ENCODE measurements around the gene RBM34. TPM values are rescaled to one million over a fixed set of nuclear protein-coding genes. Genes with fewer than 3 reads are reported as not detected.
"Not testable (repeated sequence)": the region's sequence is repeated elsewhere in the genome, so short reads cannot be mapped to it uniquely, and the experiment has no call there.

Gene RBM34
- total RNA-seq, 1 donor from 2014 or later: 52.2 TPM

- H3K27me3 Mint-ChIP-seq (ENCODE audit: unreplicated experiment): peaks cover 11% of the 10 kb centered on the region
- not testable (repeated sequence) for H3K27ac Mint-ChIP-seq (ENCODE audit: unreplicated experiment); DNase-seq (ENCODE audit: low spot score); H3K4me3 Mint-ChIP-seq (ENCODE audit: unreplicated experiment); H3K9me3 Mint-ChIP-seq (ENCODE audit: unreplicated experiment); H3K36me3 Mint-ChIP-seq (ENCODE audit: low read depth, unreplicated experiment)
- peaks cover 20% of the 10 kb centered on the region for H3K4me1 Mint-ChIP-seq (ENCODE audit: unreplicated experiment)
Observed at GRCh38 chr1:235091319-235092044, 69.6 kb downstream of the RBM34 start.

- Mint-ChIP-seq H3K4me1 (ENCODE audit: unreplicated experiment) (peaks cover 15% of the 10 kb centered on the region), H3K4me3 (ENCODE audit: unreplicated experiment) (peak overlapping the region; percentile 73), H3K27me3 (ENCODE audit: unreplicated experiment) (peaks cover 11% of the 10 kb centered on the region), H3K27ac (ENCODE audit: unreplicated experiment) (peak overlapping the region; percentile 44), H3K36me3 (ENCODE audit: low read depth, unreplicated experiment) (no peaks in the 10 kb centered on the region), H3K9me3 (ENCODE audit: unreplicated experiment) (no peaks in the 10 kb centered on the region)
- DNase-seq (ENCODE audit: low spot score): peak; percentile 34
- TF ChIP-seq, protein P1, sequence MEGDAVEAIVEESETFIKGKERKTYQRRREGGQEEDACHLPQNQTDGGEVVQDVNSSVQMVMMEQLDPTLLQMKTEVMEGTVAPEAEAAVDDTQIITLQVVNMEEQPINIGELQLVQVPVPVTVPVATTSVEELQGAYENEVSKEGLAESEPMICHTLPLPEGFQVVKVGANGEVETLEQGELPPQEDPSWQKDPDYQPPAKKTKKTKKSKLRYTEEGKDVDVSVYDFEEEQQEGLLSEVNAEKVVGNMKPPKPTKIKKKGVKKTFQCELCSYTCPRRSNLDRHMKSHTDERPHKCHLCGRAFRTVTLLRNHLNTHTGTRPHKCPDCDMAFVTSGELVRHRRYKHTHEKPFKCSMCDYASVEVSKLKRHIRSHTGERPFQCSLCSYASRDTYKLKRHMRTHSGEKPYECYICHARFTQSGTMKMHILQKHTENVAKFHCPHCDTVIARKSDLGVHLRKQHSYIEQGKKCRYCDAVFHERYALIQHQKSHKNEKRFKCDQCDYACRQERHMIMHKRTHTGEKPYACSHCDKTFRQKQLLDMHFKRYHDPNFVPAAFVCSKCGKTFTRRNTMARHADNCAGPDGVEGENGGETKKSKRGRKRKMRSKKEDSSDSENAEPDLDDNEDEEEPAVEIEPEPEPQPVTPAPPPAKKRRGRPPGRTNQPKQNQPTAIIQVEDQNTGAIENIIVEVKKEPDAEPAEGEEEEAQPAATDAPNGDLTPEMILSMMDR (IDR thresholded peaks at IDR 0.05; ENCODE audit: unreplicated experiment): no peak
Observed at GRCh38 chr1:235090406-235091069, 70.5 kb downstream of the RBM34 start.

GRCh38 chr1:235088907-235089306, 72.1 kb downstream of the RBM34 start:
- Mint-ChIP-seq H3K36me3 (ENCODE audit: low read depth, unreplicated experiment) (no peaks in the 10 kb centered on the region), H3K27ac (ENCODE audit: unreplicated experiment) (no peak overlapping the region), H3K9me3 (ENCODE audit: unreplicated experiment) (no peaks in the 10 kb centered on the region), H3K4me1 (ENCODE audit: unreplicated experiment) (peaks cover 17% of the 10 kb centered on the region), H3K4me3 (ENCODE audit: unreplicated experiment) (no peak overlapping the region), H3K27me3 (ENCODE audit: unreplicated experiment) (peaks cover 7% of the 10 kb centered on the region)
- TF ChIP-seq, protein P1 (IDR thresholded peaks at IDR 0.05; ENCODE audit: unreplicated experiment): no peak
- DNase-seq (ENCODE audit: low spot score): no peak

DNA sequence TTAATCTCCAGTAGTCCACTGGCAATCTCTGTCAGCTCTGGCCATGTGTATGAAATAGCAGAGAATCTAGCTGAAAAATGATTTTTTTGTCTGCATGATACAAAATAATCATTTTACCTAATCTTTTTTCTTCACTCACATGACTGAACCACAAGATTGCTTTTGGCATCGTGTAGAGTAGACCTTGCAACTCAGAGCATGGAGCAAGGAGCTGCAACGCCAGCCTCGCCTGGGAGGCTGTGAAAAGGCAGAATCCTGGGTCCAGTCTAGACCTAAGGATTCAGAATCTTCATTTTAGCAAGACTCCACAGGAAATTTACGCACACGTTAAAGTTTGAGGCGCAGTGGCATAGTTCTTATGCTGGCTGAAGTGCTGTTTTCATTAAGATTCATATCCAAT, 72.6 kb downstream of the RBM34 start:
- H3K27me3 Mint-ChIP-seq (ENCODE audit: unreplicated experiment): peaks cover 3% of the 10 kb centered on the region
- TF ChIP-seq, protein P1 (IDR thresholded peaks at IDR 0.05; ENCODE audit: unreplicated experiment): no peak

DNA sequence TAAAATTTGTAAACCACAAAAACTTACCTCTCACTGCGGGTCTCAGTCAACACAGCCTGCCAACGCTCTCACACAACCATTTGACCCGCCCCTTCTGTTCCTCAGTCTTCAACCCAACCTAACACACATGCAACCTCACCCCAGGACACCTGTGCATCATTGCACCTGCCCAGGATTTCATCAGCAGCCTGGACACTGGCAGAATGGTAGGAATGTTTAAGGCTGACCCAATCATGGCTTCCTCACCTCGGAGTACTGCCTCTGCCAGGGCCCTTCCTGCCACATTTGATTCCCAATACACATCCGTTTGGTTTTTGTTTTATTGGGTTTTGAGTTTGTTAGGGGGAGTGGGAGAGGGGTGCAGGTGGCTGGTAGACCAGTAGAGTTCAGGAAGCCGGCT, 73.1 kb downstream of the RBM34 start:
- Mint-ChIP-seq H3K27me3 (ENCODE audit: unreplicated experiment) (peaks cover 3% of the 10 kb centered on the region), H3K4me1 (ENCODE audit: unreplicated experiment) (peaks cover 18% of the 10 kb centered on the region), H3K9me3 (ENCODE audit: unreplicated experiment) (no peaks in the 10 kb centered on the region), H3K36me3 (ENCODE audit: low read depth, unreplicated experiment) (no peaks in the 10 kb centered on the region), H3K4me3 (ENCODE audit: unreplicated experiment) (no peak overlapping the region), H3K27ac (ENCODE audit: unreplicated experiment) (no peak overlapping the region)
- TF ChIP-seq, protein P1 (IDR thresholded peaks at IDR 0.05; ENCODE audit: unreplicated experiment): no peak
- DNase-seq (ENCODE audit: low spot score): no peak

More for the DNA sequence above, 72.6 kb downstream of the RBM34 start:
- peaks cover 17% of the 10 kb centered on the region for H3K4me1 Mint-ChIP-seq (ENCODE audit: unreplicated experiment)
- H3K27ac Mint-ChIP-seq (ENCODE audit: unreplicated experiment): no peak overlapping the region
- DNase-seq (ENCODE audit: low spot score): no peak
- no peaks in the 10 kb centered on the region for H3K36me3 Mint-ChIP-seq (ENCODE audit: low read depth, unreplicated experiment)
- no peaks in the 10 kb centered on the region for H3K9me3 Mint-ChIP-seq (ENCODE audit: unreplicated experiment)
- H3K4me3 Mint-ChIP-seq (ENCODE audit: unreplicated experiment): no peak overlapping the region

- H3K4me1 Mint-ChIP-seq (ENCODE audit: unreplicated experiment): peaks cover 21% of the 10 kb centered on the region
- not testable (repeated sequence) for H3K9me3 Mint-ChIP-seq (ENCODE audit: unreplicated experiment); H3K27me3 Mint-ChIP-seq (ENCODE audit: unreplicated experiment); H3K27ac Mint-ChIP-seq (ENCODE audit: unreplicated experiment); DNase-seq (ENCODE audit: low spot score); H3K4me3 Mint-ChIP-seq (ENCODE audit: unreplicated experiment); H3K36me3 Mint-ChIP-seq (ENCODE audit: low read depth, unreplicated experiment)
Observed at GRCh38 chr1:235085411-235086117, 75.5 kb downstream of the RBM34 start.
